ENCODE results near the gene CLDN14. TPM values are rescaled to one million over a fixed set of nuclear protein-coding genes. Genes with fewer than 3 reads are reported as not detected.

CLDN14 gene
- total RNA-seq, 3 donors from 2014 or later, result 0.63 TPM; not detected in 2

DNA sequence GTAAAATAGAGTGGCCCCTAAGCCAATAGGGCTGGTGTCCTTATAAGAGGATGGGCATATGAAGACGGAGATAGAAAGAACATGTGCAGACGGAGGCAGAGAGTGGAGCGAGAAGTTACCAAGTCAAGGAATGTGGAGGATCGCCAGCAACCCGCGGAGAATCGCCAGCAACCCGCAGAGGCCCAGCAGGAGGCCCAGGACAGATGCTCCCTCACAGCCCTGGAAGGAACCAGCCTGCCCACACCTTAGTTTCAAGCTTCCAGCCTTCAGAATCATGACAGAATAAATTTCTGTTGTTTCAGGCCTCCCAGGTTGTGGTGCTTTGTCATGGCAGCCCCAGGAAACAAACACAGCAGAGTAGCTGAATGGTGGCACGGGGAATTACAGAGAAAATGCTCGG, 9.6 kb downstream of the CLDN14 start:
- Histone ChIP-seq H3K36me3 (ENCODE audit: low read depth) (no peaks in the 10 kb centered on the region), H3K4me1 (ENCODE audit: low read depth) (no peaks in the 10 kb centered on the region), H3K4me3 (no peak overlapping the region), H3K9me3 (no peaks in the 10 kb centered on the region)
- intact Hi-C loops (cut with DNase I, micrococcal nuclease), result no loop called here
- no peak for TF ChIP-seq CTCF (IDR thresholded peaks at IDR 0.05)
- DNase-seq (no peak), ATAC-seq (no peak)

DNA sequence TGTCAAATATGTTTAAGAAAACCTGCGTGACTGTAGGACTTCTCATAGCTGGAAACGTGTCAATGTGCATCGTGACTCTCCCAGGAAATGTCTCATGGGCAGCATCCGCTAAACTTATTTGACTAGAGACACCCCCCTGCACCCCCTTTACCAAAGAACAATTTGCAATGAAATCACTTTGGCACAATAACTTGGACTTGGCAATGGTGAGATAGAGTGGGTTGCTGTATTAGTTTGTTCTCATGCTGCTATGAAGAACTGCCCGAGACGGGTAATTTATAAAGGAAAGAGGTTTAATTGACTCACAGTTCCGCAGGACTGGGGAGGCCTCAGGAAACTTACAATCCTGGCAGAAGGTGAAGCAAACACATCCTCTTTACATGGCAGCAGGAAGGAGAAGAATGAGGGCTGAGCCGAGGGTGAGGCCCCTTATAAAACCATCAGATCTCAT, 13.8 kb downstream of the CLDN14 start:
- no peak for ATAC-seq
- no peak for TF ChIP-seq CTCF (IDR thresholded peaks at IDR 0.05)
- intact Hi-C loops (cut with DNase I, micrococcal nuclease), result no loop called here

DNA sequence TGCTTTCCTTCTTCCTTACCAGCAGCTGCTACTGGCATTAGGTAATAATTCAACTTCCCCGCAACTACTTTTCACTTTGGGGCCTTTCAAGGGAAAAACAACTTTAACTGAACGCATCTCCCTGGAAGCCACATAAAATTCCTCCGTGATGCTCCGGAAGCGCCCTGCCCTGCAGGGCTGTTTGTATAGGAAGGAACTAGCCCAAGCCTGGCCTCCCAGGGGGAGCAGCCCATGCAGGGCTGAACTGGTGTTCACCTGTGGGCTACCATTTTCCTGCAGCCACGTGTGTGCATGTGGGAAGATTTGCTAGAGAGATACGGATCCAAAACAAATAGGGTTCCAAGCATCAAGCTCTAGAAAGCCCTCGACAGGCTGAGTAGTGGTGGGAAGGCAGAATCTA, 14.4 kb downstream of the CLDN14 start:
- Histone ChIP-seq H3K4me1 (ENCODE audit: low read depth) (peaks cover 5% of the 10 kb centered on the region), H3K4me3 (no peak overlapping the region), H3K9me3 (no peaks in the 10 kb centered on the region), H3K36me3 (ENCODE audit: low read depth) (no peaks in the 10 kb centered on the region)
- DNase-seq (no peak), ATAC-seq (no peak)
- intact Hi-C loops (cut with DNase I, micrococcal nuclease), result no loop called here
- no peak for TF ChIP-seq CTCF (IDR thresholded peaks at IDR 0.05)

More for the DNA sequence above, 13.8 kb downstream of the CLDN14 start:
- no peak overlapping the region for H3K4me3 ChIP-seq
- no peak for DNase-seq
- peaks cover 5% of the 10 kb centered on the region for H3K4me1 ChIP-seq (ENCODE audit: low read depth)
- H3K9me3 ChIP-seq, result no peaks in the 10 kb centered on the region
- H3K36me3 ChIP-seq (ENCODE audit: low read depth), result no peaks in the 10 kb centered on the region

DNA sequence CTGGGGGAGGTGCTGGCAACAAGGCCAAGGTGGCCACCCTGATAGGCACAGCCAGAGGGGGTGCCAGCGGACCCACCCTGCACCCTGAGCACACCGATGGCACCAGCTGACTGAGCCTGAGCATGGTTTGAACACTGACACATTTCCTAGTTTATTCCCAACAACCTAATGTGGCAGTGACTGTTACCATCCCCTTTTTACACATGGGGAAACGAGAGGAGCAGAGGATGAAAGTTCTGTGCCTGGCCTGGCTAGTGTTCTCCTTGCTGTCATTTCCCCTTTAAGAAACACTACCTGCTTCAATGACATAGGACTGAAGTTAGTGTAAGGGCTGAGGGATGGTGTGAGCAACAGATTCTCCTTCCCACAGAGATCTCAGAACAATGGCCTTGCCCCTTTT, 15.3 kb downstream of the CLDN14 start:
- ATAC-seq (no peak), DNase-seq (no peak)
- TF ChIP-seq CTCF (IDR thresholded peaks at IDR 0.05), result no peak
- Histone ChIP-seq H3K4me1 (ENCODE audit: low read depth) (peaks cover 5% of the 10 kb centered on the region), H3K36me3 (ENCODE audit: low read depth) (no peaks in the 10 kb centered on the region), H3K9me3 (no peaks in the 10 kb centered on the region), H3K4me3 (no peak overlapping the region)
- intact Hi-C loops (cut with DNase I, micrococcal nuclease), result no loop called here

DNA sequence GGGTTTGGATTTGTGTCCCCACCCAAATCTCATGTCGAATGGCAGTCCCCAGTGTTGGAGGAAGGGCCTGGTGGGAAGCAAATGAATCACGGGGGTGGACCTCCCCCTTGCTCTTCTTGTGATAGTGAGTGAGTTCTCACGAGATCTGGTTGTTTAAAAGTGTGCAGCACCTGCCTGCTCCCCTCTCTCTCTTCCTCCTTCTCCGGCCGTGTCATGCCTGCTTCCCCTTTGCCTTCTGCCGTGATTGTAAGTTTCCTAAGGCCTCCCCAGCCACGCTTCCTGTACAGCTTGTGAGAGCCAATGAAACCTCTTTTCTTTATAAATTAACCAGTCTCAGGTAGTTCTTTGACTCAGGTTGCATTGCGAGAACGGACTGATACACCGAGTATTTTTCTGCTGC, 15.9 kb downstream of the CLDN14 start:
- ATAC-seq, result no peak
- peaks cover 5% of the 10 kb centered on the region for H3K4me1 ChIP-seq (ENCODE audit: low read depth)
- H3K9me3 ChIP-seq, result no peaks in the 10 kb centered on the region
- no peaks in the 10 kb centered on the region for H3K36me3 ChIP-seq (ENCODE audit: low read depth)
- no peak overlapping the region for H3K4me3 ChIP-seq
- intact Hi-C loops (cut with DNase I, micrococcal nuclease), result no loop called here
- no peak for TF ChIP-seq CTCF (IDR thresholded peaks at IDR 0.05)
- DNase-seq, result no peak

DNA sequence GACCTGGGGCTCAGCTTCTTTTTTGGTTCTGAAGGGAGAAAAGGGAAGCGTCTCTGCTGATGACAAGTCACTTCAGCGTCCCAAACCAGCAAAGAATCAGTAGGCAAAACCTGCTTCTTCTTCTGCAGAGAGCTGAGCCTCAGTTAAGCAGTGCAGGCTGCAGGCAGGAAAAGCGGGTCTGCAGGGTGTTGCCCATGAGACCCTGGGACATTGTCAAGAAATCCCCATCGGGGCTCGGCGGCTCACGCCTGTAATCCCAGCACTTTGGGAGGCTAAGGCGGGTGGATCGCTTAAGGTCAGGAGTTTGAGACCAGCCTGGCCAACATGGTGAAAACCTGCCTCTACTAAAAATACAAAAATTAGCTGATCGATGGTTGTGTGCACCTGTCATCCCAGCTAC, 16.7 kb downstream of the CLDN14 start:
- H3K4me3 ChIP-seq, result no peak overlapping the region
- H3K4me1 ChIP-seq (ENCODE audit: low read depth), result peaks cover 5% of the 10 kb centered on the region
- H3K9me3 ChIP-seq, result no peaks in the 10 kb centered on the region
- intact Hi-C loops (cut with DNase I, micrococcal nuclease), result no loop called here
- no peaks in the 10 kb centered on the region for H3K36me3 ChIP-seq (ENCODE audit: low read depth)
- ATAC-seq (no peak), DNase-seq (no peak)
- TF ChIP-seq CTCF (IDR thresholded peaks at IDR 0.05), result no peak

All from mucosa of descending colon (tissue), 3 donors.